Panc1 (cell line): Measurements from ENCODE around the gene TMPRSS6.

Experiments used
- CTCF ChIP-seq: fragments of 450-650 bp; IDR thresholded peaks from 2 replicates; pipeline ENCODE4 v1.5.1; 2017; ENCODE audit warnings: mild to moderate bottlenecking
- POLR2AphosphoS5 ChIP-seq: IDR thresholded peaks from 2 replicates; pipeline ENCODE4 v1.6.1; 2012; ENCODE audit warnings: mild to moderate bottlenecking, low read depth, low read length, moderate library complexity
- SIN3A ChIP-seq: IDR thresholded peaks from 2 replicates; pipeline ENCODE4 v1.6.1; 2012; ENCODE audit warnings: low read depth, mild to moderate bottlenecking, low read length, moderate library complexity, borderline replicate concordance; ENCODE audit not compliant: insufficient read depth

GRCh38 chr22:37057226-37057625 lies 52.3 kb downstream of the TMPRSS6 start:
- no peak for TF ChIP-seq CTCF
- TF ChIP-seq SIN3A = no peak
- no peak for TF ChIP-seq POLR2AphosphoS5
